ENCODE measurements around the gene SLCO6A1.

Gene SLCO6A1

GRCh38 chr5:102451082-102451481 is 47.7 kb downstream of the SLCO6A1 start:
- H3K4me3 ChIP-seq (replicated peaks; ENCODE audit: low read depth, low read length): no peak overlapping the region
- TF ChIP-seq CTCF (IDR thresholded peaks at IDR 0.05; ENCODE audit: low read depth, low read length, missing control alignments): no peak
- no peak for DNase-seq (ENCODE audit: extremely low read depth, low read depth)

GRCh38 chr5:102450313-102450990 is 48.3 kb downstream of the SLCO6A1 start:
- no peak for DNase-seq (ENCODE audit: extremely low read depth, low read depth)
- H3K4me3 ChIP-seq (replicated peaks; ENCODE audit: low read depth, low read length): no peak overlapping the region
- no peak for TF ChIP-seq CTCF (IDR thresholded peaks at IDR 0.05; ENCODE audit: low read depth, low read length, missing control alignments)

- DNase-seq (ENCODE audit: extremely low read depth, low read depth): no peak
- TF ChIP-seq CTCF (IDR thresholded peaks at IDR 0.05; ENCODE audit: low read depth, low read length, missing control alignments): no peak
- H3K4me3 ChIP-seq (replicated peaks; ENCODE audit: low read depth, low read length): no peak overlapping the region
These were observed 65.3 kb downstream of the SLCO6A1 start for GRCh38 chr5:102433473-102433872.

- DNase-seq (ENCODE audit: extremely low read depth, low read depth): no peak
- H3K4me3 ChIP-seq (replicated peaks; ENCODE audit: low read depth, low read length): no peak overlapping the region
- TF ChIP-seq CTCF (IDR thresholded peaks at IDR 0.05; ENCODE audit: low read depth, low read length, missing control alignments): no peak
These were observed 77.2 kb downstream of the SLCO6A1 start for GRCh38 chr5:102421647-102422046.

- H3K4me3 ChIP-seq (replicated peaks; ENCODE audit: low read depth, low read length): no peak overlapping the region
- DNase-seq (ENCODE audit: extremely low read depth, low read depth): no peak
- TF ChIP-seq CTCF (IDR thresholded peaks at IDR 0.05; ENCODE audit: low read depth, low read length, missing control alignments): no peak
These were observed 80.3 kb downstream of the SLCO6A1 start for GRCh38 chr5:102418531-102418930.

- no peak for DNase-seq (ENCODE audit: extremely low read depth, low read depth)
- no peak for TF ChIP-seq CTCF (IDR thresholded peaks at IDR 0.05; ENCODE audit: low read depth, low read length, missing control alignments)
- H3K4me3 ChIP-seq (replicated peaks; ENCODE audit: low read depth, low read length): no peak overlapping the region
These were observed 84.4 kb downstream of the SLCO6A1 start for GRCh38 chr5:102414448-102414847.

GRCh38 chr5:102388235-102388634 is 110.6 kb downstream of the SLCO6A1 start:
- TF ChIP-seq CTCF (IDR thresholded peaks at IDR 0.05; ENCODE audit: low read depth, low read length, missing control alignments): no peak
- H3K4me3 ChIP-seq (replicated peaks; ENCODE audit: low read depth, low read length): no peak overlapping the region
- no peak for DNase-seq (ENCODE audit: extremely low read depth, low read depth)

All from HFF-Myc (cell line).